ENCODE measurements around the gene PHLDB3.
A peak's percentile ranks its signal among the peaks of the same experiment; 100 is the strongest.
"Not testable (repeated sequence)": the region's sequence is repeated elsewhere in the genome, so short reads cannot be mapped to it uniquely, and the experiment has no call there.

The PHLDB3 gene

GRCh38 chr19:43526884-43527859, 22.6 kb upstream of the PHLDB3 start, which contains the start of gene ETHE1:
TSS of gene ETHE1 (minus strand) at chr19:43527201. CDS start at chr19:43527177, 24 bp downstream.
- TF ChIP-seq CTCF (conservative IDR thresholded peaks at IDR 0.05; ENCODE audit: low read depth, low read length), result no peak
- DNase-seq (ENCODE audit: low read depth), result no peak
- H3K4me3 ChIP-seq (ENCODE audit: low read length), result peak within 1 kb of the TSS; percentile 90

GRCh38 chr19:43525836-43526771, 21.6 kb upstream of the PHLDB3 start:
- DNase-seq (ENCODE audit: low read depth), result no peak
- no peak for TF ChIP-seq CTCF (conservative IDR thresholded peaks at IDR 0.05; ENCODE audit: low read depth, low read length)
- peak overlapping the region; percentile 90 for H3K4me3 ChIP-seq (ENCODE audit: low read length)

GRCh38 chr19:43524922-43525835, 20.6 kb upstream of the PHLDB3 start:
- no peak for TF ChIP-seq CTCF (conservative IDR thresholded peaks at IDR 0.05; ENCODE audit: low read depth, low read length)
- no peak for DNase-seq (ENCODE audit: low read depth)
- peak overlapping the region; percentile 90 for H3K4me3 ChIP-seq (ENCODE audit: low read length)

GRCh38 chr19:43523696-43524095, 19.1 kb upstream of the PHLDB3 start:
- DNase-seq (ENCODE audit: low read depth); H3K4me3 ChIP-seq (ENCODE audit: low read length): not testable (repeated sequence)

- no peak overlapping the region for H3K4me3 ChIP-seq (ENCODE audit: low read length)
- DNase-seq (ENCODE audit: low read depth), result no peak
- TF ChIP-seq CTCF (conservative IDR thresholded peaks at IDR 0.05; ENCODE audit: low read depth, low read length), result no peak
Measured at GRCh38 chr19:43522929-43523328, 18.4 kb upstream of the PHLDB3 start.

GRCh38 chr19:43519436-43520088, 15.0 kb upstream of the PHLDB3 start:
- TF ChIP-seq CTCF (conservative IDR thresholded peaks at IDR 0.05; ENCODE audit: low read depth, low read length), result peak; percentile 90
- no peak overlapping the region for H3K4me3 ChIP-seq (ENCODE audit: low read length)
- DNase-seq (ENCODE audit: low read depth), result no peak

Data from retinal pigment epithelial cell (primary cell).